OCI-LY7 (cell line): ENCODE measurements around the gene KCNJ16.

Source experiments
- CTCF ChIP-seq: fragments of 200-600 bp; sonication (generic); conservative IDR thresholded peaks from 2 replicates; pipeline ENCODE4 v1.5.1; 2014; ENCODE audit warnings: mild to moderate bottlenecking, antibody characterized with exemption, low read length, moderate library complexity, mixed read lengths
- EZH2phosphoT487 ChIP-seq: fragments of 200-600 bp; sonication (generic); IDR thresholded peaks from 2 replicates; pipeline ENCODE4 v1.6.1; 2018; ENCODE audit warnings: low read depth, borderline replicate concordance, mild to moderate bottlenecking, mixed run types, antibody characterized with exemption, low read length, moderate library complexity, mixed read lengths

DNA sequence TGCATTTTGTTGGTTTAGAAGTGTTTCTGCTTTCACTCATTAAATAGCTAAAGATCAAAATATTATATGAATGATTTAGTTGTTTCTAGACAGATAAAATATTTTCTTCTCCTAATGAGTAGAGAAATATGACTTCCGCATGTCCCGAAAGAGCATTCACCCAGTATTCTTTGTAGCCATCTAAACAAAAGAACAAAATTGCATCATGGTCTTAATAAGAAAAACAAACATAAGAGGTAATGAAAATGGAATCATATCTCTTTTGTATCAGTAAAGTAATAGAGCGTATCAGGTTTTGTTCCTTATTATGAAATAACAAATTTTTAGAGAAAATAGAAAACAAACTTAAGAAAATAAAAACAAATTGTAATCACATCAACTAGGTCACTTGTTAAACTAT, 78.2 kb downstream of the KCNJ16 start:
- TF ChIP-seq CTCF (no peak), EZH2phosphoT487 (no peak)
